Stimulated activated CD8-positive, alpha-beta memory T cell treated with anti-CD3 and anti-CD28 coated beads, Interleukin-15, amount 100 ng/mL, for 48 hours (primary cell): ENCODE data around the gene VEGFD.
"Not testable (repeated sequence)": the region's sequence is repeated elsewhere in the genome, so short reads cannot be mapped to it uniquely, and the experiment has no call there.

ENCODE experiments used
- DNase-seq, 2 donors: peaks; one replicate each; pipeline ENCODE4 v3.0.0-alpha.2; 2020; ENCODE audit warnings: low read depth in 2 of 2

The VEGFD gene

DNA sequence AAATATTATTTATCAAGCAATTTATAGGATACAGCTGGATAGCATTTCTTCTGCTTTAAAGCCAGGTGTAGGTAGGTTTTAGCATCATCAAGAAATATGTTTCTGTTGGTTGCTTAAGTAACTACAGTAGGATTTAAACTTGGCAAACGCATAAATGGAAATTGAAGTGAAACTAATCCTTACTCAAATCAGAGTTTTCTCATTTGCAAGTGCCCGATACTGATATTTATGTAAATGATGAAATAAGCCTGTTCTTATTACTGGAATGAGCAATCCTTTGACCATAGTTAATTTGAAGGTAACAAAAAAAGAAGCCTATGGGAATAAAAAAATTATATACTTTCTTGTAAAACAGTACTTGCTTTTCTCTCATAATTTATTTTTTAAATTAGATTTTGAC is 25.7 kb downstream of the VEGFD start:
- no peak for DNase-seq

DNA sequence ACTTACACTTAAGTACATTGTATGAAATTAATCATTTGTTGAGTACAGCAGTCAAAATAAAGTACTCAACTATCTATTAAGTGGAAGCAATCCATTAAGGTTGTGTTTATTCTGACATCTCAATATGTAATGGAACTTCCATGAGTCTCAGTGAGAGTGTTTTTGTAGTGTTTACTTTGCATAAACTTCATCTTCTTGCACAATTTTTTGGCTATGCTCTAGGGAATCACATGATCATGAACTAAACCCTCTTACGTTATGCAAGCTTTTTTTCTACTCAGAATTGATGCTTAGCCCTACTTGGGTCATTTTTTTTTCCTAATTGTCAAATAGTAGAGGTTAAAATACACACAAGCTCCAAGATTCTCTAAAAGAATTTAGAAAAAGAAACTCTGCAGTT is 27.8 kb downstream of the VEGFD start:
- no peak for DNase-seq

DNA sequence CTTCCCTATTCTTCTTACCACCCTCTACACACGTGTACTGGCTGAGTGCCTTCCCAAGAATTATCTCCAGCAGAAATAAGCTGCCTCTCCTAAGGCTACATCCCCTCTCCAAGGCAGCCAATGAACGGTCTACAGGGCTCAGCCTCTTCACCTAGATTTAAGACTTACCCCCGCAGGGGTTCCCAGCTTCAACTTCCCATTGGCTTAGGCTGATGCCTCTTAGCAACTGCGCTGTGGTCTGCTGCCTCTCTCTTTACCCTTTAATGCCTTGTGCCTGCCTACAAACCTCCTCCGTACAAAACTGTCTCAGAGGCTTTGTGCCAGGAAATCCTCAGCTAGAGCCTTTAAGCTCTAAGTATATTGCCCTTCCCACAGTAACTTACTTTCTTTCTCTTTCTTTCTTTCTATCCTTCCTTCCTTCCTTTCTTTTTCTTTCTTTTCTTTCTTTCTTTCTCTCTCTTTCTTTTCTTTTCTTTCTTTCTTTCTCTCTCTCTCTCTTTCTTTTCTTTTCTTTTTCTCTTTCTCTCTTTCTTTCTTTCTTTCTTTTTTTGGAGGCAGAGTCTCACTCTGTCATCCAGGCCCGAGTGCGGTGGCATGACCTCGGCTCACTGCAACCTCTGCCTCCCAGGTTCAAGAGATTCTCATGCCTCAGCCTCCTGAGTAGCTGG is 33.8 kb downstream of the VEGFD start:
- no peak for DNase-seq

DNA sequence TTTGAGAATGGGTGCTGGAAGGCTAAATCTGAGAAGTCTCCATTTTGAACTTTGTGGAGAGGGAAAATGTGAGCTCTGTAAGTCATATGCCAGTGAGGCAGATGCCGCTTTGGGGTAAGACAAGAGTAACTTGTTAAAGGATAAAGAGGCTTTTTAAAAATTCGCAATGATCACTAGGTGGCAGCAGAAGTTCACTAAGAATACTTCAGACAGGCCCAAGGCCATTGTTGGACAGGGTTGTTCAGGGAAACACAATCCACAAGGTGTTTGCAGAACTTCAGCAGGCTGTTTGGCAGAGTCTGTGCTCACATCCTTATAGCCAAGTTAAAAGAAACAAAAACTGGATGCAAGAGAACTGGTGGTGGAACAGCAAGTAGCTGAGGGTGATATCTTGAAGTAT is 35.2 kb downstream of the VEGFD start:
- DNase-seq: no peak

DNA sequence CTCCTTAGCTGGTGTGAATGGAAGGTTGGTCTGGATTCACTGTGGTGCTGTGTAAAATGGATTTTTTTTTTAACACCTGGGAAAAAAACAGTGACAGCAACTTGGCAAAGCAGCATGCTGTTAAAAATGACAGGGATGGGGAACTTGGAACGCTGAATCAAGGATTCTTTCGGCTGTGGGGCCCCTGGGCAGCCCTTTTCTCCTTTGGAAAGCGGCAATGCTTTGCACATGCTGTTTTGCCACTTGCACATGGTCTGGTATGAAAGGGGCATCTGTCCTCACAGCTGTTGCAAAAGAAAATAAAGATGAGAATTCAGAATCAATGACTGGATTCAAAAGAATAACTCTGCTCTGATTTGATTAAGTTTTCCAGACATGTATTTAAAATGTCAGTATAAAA is 38.2 kb downstream of the VEGFD start:
- DNase-seq: no peak

DNA sequence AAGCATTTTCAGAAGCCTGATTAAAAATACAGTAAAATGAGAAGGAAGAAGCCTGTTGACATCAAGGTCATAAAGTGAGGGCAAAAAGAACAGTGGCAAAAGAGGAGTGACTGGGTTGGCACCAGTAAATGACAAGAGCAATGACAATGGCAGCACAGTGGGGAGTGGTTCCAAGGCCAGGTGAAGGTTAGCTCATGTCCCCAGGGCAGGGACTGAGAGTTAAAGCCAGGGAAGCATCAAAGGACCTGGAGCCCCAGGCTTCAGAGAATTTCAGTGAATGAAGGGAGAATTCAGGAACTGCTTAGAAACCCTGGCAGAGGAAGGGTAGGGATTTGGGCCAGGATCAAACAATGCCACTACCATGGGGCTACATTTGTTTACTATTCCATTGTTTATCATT is 40.1 kb downstream of the VEGFD start:
- no peak for DNase-seq

DNA sequence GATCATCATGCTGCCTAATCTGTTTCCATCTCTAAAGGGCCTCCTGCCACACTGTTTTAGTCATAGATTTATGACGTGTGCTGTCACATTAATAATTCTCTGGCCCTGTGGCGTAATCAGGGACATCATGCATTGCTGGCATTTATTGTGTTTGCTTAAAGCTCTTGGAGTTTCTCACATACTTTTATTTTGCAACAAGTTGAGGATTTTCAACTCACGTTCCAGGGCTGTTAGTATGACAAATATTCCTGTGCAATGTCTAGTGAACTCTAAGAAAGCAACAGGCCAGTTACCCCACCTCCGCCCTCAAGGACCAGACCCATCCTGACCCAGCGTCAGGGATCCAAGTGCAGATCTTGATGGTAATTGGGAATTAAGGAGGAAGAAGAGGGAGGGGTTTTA is 41.1 kb downstream of the VEGFD start:
- DNase-seq: no peak

DNA sequence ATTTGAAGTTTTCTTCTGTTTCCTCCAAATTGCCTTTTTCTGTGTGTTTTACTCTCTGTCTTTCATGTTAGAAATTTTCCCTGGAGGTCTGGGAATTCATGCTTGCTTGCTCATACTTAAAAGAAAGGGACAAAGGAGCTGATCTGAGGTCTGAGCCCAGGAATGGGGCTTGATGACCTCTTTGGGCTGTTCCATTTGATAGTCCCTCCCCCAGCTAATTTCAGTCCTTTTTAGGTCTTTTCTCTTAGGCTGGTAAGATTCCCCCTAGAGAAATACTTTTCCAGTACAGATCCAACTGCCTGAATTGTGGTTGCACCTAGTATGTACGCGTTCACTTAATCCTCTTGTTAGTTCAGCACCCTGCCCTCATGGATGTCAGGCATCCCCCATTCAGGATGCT is 43.3 kb downstream of the VEGFD start:
- DNase-seq: no peak

DNA sequence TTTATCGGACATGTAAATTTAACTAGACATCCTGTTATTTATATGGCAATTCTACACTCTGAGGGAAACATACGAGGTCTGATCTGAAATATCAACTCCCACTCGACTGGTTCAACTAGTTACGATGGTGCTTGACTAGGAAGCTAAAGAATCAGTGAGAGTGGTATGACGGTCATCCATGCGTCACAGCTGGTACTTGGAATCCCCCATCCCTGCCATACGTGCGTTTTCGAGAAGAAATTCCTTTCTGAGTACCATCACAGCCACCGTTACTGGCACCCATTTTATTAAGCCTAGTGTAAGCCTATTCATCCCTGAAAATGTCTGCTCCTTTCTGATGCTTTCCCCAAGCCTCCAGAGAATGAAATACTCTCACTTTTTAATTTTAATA is 48.2 kb downstream of the VEGFD start:
- DNase-seq: no peak

DNA sequence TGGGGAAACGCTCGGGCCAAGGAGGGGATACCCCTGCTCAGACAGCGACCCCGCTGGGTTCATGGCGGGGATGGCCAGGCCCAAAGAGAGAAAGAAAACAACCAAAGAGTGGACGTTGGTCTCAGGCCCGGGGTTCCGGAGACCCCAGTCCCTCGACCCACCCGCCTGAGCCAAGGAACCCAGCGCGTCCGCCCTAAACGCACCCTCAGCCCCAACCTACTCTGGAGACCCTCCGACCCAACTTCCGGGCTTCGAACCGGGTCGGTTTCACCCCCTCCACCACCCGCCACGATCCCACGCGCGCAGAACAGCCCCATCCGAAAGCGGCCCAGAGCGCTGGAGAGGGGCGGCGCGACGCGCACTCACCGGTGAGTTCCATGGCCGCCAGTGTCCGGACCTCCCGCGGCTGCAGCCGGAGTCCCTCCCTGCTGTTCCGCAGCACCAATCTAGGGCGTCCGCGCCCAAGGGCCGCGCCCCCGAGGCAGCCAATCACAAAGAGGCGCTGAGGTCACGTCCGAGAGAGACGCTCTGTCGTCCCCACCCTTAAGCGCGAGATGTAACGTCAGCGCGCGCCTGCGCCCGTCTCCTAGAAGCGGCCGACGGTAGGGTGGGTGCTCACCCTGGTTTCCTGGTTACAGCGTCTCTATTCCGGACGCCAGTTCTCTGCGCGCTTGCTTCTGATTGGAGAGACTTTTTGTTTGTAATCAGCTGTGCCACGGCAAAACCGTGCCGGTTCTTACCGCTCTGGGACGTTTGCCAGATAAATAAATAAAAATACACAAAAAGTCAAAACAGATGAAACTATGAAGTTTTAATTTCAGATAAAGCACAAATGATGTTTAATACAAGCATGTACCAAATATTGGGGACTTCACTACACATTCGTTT is 48.8 kb downstream of the VEGFD start, which contains the start of gene PIGA:
Gene PIGA (minus strand): TSS at position 389 of the 888 bp plus-strand sequence. CDS start 3,593 bp downstream, outside the sequence.
- DNase-seq: peak; percentile 84 to 87

DNA sequence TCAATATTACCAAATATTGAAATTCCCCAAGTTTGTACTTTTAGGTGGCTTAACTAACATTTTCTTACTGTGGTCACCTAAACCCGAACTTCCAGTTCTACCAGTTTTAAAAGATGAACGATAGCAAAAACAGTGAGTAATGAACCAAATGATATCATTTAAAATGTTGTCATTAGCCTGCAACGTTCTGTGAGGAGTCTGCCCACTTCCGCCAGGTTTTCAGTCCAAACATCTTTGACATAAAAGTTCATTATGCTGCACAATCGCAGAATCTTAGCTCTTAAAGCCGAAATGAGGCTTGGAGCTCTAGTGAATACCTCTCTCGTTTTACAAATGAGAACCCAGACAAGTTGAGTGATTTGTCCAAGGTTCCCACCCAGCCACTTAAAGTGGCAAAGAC is 49.7 kb downstream of the VEGFD start:
- DNase-seq: no peak

DNA sequence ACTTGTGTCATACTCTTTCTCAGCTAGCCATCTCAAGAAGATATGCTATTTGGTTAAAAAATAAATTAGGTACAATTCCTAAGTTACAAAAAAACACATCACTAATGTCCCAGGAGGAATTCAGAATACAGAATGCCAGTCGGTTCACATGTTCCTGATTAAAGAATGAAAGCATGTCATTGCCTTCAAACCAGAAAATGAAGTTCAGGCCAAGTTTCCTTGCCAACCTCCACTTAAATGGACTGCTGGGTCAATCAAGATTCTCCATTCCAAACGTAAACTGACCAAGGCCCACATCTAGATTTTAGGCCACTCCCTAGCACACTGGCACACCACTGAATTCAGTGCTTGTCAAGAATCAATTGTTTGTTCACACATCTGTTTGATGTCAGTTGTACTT is 55.4 kb downstream of the VEGFD start:
- DNase-seq: no peak

DNA sequence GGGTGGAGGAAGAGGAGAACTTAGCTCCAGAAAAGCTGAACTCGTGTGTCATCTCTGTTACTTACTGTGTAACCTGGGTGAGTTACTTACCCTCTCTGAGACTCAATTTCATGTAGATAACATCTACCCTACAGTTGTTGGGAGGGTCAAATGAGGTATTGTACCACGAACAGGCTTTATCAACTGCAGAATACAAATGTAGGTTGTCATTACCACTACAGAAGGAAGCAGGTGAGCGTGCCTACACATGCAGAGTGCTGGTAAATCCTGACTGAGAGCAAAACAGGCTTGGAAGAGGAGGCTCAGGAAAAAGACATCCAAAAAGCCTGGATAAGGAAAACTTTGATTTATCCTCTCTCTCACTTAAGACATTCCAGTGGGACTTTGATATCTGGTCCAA is 56.1 kb downstream of the VEGFD start:
- no peak for DNase-seq

DNA sequence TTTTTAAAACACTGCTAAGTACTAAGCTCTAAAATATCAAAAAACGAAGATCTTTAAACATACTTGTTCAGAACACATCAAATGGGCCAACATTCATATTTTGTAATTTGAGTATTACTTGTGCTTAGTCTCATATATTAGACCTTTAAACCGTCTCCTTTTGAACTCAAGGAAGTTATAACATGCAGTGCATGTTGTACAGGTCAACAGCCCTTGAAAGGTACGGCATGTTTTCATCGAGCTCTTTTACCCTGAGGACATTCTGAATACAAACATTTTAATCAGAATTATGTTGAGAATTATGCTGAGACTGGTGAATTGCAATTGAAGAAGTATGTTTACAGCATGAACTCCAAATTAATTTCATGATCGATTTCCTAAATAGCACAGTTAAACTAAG is 61.7 kb downstream of the VEGFD start:
- no peak for DNase-seq

DNA sequence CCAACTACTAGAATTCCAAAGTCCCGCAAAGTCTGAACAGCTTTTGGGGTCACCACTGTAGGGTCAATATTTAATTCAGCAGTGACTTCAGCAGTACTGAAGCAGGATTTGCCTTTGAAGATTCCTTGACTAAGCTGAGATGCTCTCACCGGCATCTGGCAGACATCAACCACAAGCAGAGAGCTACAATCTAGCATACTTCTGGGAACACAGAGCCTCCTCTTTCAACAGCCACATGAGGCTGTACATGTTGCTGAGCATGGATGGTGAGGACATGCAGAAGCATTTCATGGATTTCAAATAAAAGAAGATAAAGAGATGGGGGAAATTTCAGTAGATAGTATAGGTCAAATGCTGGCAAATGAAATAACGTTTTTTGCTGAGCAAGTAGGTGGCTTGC is 62.1 kb downstream of the VEGFD start:
- no peak for DNase-seq

DNA sequence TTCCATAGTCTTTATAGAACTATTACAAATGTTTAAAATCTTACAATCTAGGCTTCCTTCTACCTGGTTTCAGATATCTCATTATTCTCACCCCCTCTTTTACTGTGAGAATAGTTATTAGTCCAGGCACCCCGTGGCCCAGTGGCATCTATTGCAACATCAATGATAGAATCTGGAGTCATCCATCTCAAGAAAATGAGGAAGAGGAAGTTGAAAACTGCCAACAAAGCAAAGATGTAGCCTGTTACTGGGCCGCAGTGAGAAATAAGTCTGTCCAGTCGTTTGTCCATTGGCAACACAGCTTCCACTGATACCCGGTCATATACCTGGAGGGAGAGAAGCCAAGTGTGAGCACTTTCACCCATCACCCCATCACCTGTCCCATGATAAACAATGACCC is 62.8 kb downstream of the VEGFD start:
- no peak for DNase-seq

DNA sequence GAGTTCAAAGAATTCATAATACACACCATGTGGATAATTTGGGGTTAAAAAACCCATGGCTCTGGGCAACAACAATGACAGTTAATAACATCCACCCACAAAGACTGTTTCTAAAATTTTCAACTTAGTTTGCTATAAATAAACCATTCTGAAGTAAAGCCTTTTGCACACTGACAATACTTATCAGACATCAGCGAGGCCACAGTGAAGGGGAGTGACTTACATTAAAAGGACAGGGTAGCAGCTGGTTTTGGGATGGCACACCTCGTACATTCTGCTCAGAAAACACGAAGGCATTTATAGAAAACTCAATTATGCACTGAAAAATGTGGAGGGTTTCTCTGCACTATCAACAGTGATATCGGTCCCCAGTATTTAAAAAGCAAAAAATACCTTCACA is 63.9 kb downstream of the VEGFD start:
- no peak for DNase-seq

DNA sequence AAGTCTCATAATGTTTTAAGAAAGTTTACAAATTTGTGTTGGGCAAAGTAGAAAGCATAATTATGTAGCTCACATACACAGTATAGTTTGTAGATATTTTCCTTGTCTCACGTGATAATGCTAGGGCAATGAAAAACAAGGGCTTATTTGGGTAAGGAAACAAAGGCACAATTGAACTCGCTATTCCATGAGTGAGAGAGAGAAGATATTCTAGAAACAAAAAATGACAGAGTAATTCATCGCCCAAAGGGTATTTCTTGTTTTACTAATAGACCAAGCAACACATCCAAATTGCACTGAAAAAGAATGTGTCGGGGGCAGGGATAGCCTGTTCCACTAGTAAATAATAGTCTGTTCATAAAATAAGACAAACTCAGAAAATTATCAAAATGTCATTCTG is 65.1 kb downstream of the VEGFD start:
- DNase-seq: no peak

DNA sequence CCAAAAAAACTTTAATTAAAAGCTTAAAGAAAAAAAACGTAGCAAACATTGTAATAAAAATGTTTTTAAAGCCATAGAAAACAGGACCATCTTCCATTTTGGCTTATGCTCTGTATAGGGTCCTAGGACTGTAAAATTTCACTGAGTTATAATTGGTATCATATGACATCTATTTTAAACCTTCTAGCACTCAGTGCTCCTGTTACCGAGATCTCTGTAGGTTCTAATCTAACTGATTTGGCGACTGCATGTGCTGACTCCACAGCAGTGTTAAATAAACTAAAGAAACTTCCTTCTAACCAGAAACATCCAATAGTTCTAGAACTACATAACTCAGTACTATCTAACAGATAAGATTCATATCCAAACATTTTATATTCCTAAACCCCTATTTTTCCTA is 68.7 kb downstream of the VEGFD start, which contains the start of gene ASB11:
Gene ASB11 (minus strand): TSS at position 132 of the 400 bp plus-strand sequence. CDS start 35 bp downstream, at position 97.
- no peak for DNase-seq

DNA sequence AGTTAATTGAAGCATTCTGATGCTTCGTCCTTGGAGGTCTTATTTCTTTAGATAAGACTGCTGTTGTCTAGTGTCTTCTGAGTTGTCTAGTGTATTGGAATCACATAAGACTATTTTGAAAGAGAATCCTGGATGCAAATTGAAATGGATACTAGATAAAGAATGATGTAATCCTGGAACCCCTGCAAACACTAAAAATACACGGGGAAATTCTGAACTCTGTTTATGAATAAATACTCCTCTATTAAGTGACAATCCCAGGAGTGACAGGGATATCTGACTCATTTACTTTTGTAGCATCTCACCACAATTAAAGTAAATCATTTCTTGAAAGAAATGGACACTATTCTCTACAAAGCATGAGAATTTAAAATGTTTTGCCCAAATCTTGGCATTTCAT is 69.7 kb downstream of the VEGFD start:
- DNase-seq: no peak

DNA sequence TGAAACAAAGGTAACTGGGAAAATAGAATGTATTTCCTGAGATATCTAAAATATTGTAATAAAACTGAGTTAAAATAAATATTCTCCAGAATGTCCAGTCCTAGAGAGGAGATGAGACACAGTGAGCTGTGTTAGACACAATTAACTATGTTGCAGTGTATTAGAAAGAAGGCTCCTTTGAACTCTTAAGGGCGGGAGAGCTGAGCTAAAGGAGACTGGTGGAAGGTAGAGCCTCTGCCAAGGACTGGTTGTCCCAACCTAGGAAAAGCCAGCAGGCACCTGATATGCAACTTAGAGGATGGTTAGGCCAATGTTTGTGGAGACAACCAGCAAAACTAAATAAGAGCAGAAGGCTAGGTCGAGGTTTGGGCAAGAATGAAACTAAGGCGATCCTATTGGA is 73.1 kb downstream of the VEGFD start:
- no peak for DNase-seq

DNA sequence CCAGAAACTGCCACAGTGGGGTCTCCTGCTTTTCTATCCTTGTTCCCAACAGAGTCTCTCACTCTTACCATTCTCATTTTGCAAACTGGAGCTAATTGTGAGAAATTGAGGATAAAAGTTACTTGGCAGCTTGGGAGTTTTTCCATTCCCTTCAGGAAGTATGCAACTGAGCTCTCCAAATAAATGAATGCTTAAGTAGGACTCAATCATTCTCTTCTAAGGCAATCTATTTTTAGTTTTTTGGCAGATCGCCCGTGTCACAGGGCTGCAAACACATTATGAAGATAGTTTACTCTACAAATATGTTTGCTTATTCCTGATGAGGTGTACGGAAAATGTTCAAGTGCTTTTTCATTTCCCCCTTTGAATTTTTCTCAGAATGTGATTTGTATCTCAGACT is 74.1 kb downstream of the VEGFD start:
- no peak for DNase-seq

DNA sequence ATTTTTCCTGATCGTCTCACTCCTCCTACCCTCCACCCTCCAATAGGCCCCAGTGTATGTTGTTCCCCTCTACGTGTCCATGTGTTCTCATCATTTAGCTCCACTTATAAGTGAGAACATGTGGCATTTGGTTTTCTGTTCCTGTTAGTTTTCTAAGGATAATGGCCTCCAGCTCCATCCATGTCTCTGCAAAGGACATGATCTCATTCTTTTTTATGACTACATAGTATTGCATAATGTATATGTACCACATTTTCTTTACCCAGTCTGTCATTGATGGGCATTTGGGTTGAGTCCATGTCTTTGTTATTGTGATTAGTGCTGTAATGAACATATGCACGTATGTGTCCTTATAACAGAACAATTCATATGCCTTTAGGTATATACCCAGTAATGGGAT is 78.3 kb downstream of the VEGFD start:
- DNase-seq: not testable (repeated sequence)
